Measurements from ENCODE around the gene LCN6. TPM values are rescaled to one million over a fixed set of nuclear protein-coding genes. Genes with fewer than 3 reads are reported as not detected.

Gene LCN6
- total RNA-seq, 1 experiment from 2014 or later = not detected

- no peak for ATAC-seq
- TF ChIP-seq FOXP4 (CRISPR knock-in tag; IDR thresholded peaks at IDR 0.05) = no peak
- TF ChIP-seq USF1 (CRISPR knock-in tag; IDR thresholded peaks at IDR 0.05) = no peak
- no peak for TF ChIP-seq STAT6 (CRISPR knock-in tag; conservative IDR thresholded peaks at IDR 0.05; ENCODE audit: low read depth)
- TF ChIP-seq NR2C2 (CRISPR knock-in tag; IDR thresholded peaks at IDR 0.05) = no peak
- TF ChIP-seq GTF2I (CRISPR knock-in tag; conservative IDR thresholded peaks at IDR 0.05) = no peak
- no peak for TF ChIP-seq CBFB (CRISPR knock-in tag; IDR thresholded peaks at IDR 0.05; ENCODE audit: low read depth)
- TF ChIP-seq E2F5 (CRISPR knock-in tag; IDR thresholded peaks at IDR 0.05) = no peak
- no peak for TF ChIP-seq E2F1 (CRISPR knock-in tag; IDR thresholded peaks at IDR 0.05)
- no peak for TF ChIP-seq E2F4 (CRISPR knock-in tag; IDR thresholded peaks at IDR 0.05; ENCODE audit: borderline replicate concordance, low read depth)
- Mint-ChIP-seq H3K4me1 (peaks cover 4% of the 10 kb centered on the region), H3K27me3 (ENCODE audit: low read depth) (peaks cover 15% of the 10 kb centered on the region), H3K27ac (no peak overlapping the region), H3K4me3 (no peak overlapping the region), H3K9me3 (no peaks in the 10 kb centered on the region), H3K36me3 (no peaks in the 10 kb centered on the region)
- ChIA-PET POLR2A (no interaction called here), CTCF (interaction anchor here (0.8 to 1.9 kb wide), 3 partner anchors 16 to 37 kb away, joined by 3 to 8 read pairs (median 3); no protein-coding TSS in a partner anchor)
- DNase-seq (ENCODE audit: low spot score) = no peak
These were observed 38.7 kb downstream of the LCN6 start for GRCh38 chr9:136709454-136710109.

- ChIA-PET CTCF (interaction anchor here (0.5 to 1.9 kb wide), 4 partner anchors 21 to 386 kb away, joined by 3 to 8 read pairs (median 5); partner anchors contain the start of gene LCN8), POLR2A (no interaction called here)
- ATAC-seq = no peak
- H3K27ac Mint-ChIP-seq = no peak overlapping the region; the same call in 1 of the 2 replicates
- no peaks in the 10 kb centered on the region for H3K9me3 Mint-ChIP-seq
- H3K4me3 Mint-ChIP-seq = no peak overlapping the region
- no peaks in the 10 kb centered on the region for H3K36me3 Mint-ChIP-seq
- no peak for DNase-seq (ENCODE audit: low spot score)
- peaks cover 16% of the 10 kb centered on the region for H3K27me3 Mint-ChIP-seq (ENCODE audit: low read depth)
- H3K4me1 Mint-ChIP-seq = no peaks in the 10 kb centered on the region
- TF ChIP-seq ARID4B (CRISPR knock-in tag; IDR thresholded peaks at IDR 0.05; ENCODE audit: borderline replicate concordance) (no peak), SP1 (CRISPR knock-in tag; conservative IDR thresholded peaks at IDR 0.05) (no peak), USF1 (CRISPR knock-in tag; IDR thresholded peaks at IDR 0.05) (no peak), E2F5 (CRISPR knock-in tag; IDR thresholded peaks at IDR 0.05) (no peak), USF2 (CRISPR knock-in tag; IDR thresholded peaks at IDR 0.05) (no peak), RORB (CRISPR knock-in tag; IDR thresholded peaks at IDR 0.05) (no peak)
These were observed 40.3 kb downstream of the LCN6 start for GRCh38 chr9:136707849-136708517.

Data from WTC11 (cell line).